HG03460 (cell line): Measurements from ENCODE around the gene KRT76.
"Not testable (repeated sequence)": the region's sequence is repeated elsewhere in the genome, so short reads cannot be mapped to it uniquely, and the experiment has no call there.

ENCODE experiments used
- ATAC-seq: cut with Tn5 transposase; IDR thresholded peaks from one replicate; pipeline ENCODE4 v1.9.1; 2021; ENCODE audit not compliant: unreplicated experiment

The KRT76 gene

GRCh38 chr12:52761802-52762201 is 15.3 kb downstream of the KRT76 start:
- ATAC-seq, result no peak

- not testable (repeated sequence) for ATAC-seq
Observed at GRCh38 chr12:52761218-52761617, 15.9 kb downstream of the KRT76 start.

DNA sequence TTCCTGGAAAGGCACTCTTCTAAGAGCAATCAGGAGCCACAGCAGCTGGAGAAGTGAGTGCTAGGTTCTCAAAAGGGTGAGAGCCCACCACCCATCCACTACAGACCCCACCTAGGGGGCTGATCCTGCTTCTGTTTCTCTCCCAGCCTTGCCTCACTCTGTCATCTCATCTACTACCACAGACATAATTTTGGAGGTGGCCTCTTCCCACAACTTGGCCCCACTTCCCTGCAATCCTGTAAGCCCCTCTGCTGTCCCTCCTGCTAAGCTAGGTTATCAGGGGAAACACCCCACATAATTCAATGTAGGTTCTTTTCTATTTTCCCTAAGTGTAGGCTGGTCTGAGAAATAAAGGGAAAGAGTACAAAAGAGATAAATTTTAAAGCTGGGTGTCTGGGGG is 16.5 kb downstream of the KRT76 start:
- no peak for ATAC-seq

DNA sequence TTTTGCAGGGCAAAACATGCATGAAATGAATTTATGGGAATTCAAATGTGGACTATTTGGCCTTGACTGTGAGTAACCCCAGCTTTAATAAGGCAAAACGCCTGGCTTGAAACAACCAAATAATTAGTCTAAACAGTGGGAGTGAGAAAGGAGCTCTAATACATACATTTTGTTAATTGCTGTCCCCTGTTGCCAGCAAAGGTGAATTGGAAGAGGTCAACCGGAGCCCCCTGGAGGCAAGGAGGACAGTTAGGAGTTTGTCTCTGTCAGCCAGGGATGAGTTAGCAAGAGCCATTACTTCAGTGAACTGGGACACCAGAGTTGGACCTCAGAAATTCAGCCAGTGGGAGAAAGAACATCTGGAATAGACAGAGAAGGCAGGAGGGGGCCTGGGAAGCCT is 17.4 kb downstream of the KRT76 start:
- ATAC-seq, result no peak

GRCh38 chr12:52759218-52759617 is 17.9 kb downstream of the KRT76 start:
- ATAC-seq, result no peak

DNA sequence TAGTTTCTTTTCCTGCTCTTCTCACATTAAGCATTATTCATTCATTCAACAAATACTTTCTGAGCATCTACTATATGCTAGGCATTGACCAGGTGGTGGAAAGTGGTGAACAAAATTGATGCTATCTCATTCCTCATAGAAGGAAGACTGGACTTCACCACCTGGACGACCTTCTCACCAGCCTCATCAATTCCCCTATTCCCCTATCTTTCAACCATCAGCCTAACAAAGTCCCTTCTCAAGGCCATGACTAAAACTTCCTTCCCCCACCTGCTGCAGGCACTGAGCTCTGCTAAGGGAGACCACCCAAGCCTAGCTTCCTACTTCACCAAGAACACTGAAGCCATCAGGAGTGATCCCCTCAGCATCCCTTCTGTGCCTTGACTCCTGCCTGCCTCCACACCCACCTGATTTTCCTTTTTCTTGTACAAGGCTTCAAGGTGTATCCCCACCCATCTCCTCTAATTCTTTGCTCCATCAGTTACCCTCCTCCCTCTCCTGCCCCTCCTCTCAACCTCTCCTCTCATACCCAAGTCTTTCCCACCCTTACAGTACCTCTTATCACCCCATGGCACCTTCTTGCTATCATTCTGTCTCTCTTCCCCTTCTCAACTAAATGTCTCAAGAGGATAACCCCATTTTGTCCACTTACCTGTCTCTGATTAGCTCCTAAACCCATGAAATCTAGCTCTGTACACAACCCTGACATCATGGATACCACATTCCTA is 19.5 kb downstream of the KRT76 start:
- no peak for ATAC-seq

- no peak for ATAC-seq
Observed at GRCh38 chr12:52756281-52756960, 20.7 kb downstream of the KRT76 start.

GRCh38 chr12:52755533-52755932 is 21.6 kb downstream of the KRT76 start:
- no peak for ATAC-seq

DNA sequence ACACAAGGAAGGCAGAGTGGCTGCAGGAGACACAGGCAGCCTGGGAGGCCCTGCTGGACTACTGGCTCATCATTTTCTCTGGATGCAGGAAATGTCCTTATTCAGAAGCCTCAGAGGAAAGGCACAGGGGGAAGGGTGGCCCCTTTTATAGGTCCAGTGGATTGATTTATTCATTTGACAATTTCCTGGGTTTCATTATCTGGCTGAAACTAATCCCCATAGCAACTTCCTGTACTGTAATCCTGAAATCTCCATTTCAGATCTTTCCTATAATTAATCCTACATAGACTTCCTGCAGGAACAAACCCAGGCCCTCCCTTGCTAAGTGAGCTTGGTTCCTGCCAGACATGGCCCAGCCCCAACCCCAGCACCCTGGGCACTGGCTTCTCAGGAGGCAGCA is 23.0 kb downstream of the KRT76 start:
- no peak for ATAC-seq

- ATAC-seq, result no peak
Observed at GRCh38 chr12:52753283-52753682, 23.9 kb downstream of the KRT76 start.

- no peak for ATAC-seq
Observed at GRCh38 chr12:52752516-52752915, 24.6 kb downstream of the KRT76 start.

GRCh38 chr12:52751795-52752194 is 25.4 kb downstream of the KRT76 start:
- ATAC-seq, result no peak

- not testable (repeated sequence) for ATAC-seq
Observed at GRCh38 chr12:52750532-52750931, 26.6 kb downstream of the KRT76 start.

GRCh38 chr12:52749827-52750226 is 27.3 kb downstream of the KRT76 start:
- no peak for ATAC-seq

- ATAC-seq, result no peak
Observed at GRCh38 chr12:52748578-52748977, 28.6 kb downstream of the KRT76 start.

- no peak for ATAC-seq
Observed at GRCh38 chr12:52745554-52745953, 31.6 kb downstream of the KRT76 start.

- ATAC-seq, result no peak
Observed at GRCh38 chr12:52744493-52745156, 32.5 kb downstream of the KRT76 start.

DNA sequence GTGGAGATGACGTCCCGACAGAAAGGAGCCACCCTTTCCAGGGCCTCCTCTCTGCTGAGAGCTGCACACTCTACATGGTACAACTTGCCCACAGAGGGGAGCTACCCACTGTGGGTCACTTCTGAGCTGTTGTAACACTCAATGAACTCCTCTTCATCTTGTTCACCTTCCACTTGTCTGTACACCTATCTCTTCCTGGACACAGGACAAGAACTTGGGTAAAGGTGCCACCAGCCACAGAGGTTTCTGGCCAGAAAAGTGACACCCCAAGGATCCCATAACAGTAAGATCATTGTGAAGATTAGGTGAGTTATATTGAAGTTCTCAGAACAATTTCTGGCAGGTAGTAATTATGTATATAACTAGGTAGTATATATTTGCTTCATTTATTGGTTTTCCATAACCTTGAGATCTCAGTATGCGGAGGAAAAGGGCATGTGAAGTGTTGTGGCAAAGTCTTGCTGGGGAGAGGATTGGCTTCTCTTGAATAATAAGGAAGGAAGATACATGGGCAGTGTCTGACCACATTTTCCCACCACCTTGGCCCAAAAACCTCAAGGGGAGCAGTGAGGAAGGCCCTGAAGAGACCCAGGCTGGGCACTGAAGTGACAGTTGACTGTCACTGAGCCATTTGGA is 34.2 kb downstream of the KRT76 start:
- ATAC-seq, result no peak

GRCh38 chr12:52742196-52742580 is 35.0 kb downstream of the KRT76 start:
- no peak for ATAC-seq

DNA sequence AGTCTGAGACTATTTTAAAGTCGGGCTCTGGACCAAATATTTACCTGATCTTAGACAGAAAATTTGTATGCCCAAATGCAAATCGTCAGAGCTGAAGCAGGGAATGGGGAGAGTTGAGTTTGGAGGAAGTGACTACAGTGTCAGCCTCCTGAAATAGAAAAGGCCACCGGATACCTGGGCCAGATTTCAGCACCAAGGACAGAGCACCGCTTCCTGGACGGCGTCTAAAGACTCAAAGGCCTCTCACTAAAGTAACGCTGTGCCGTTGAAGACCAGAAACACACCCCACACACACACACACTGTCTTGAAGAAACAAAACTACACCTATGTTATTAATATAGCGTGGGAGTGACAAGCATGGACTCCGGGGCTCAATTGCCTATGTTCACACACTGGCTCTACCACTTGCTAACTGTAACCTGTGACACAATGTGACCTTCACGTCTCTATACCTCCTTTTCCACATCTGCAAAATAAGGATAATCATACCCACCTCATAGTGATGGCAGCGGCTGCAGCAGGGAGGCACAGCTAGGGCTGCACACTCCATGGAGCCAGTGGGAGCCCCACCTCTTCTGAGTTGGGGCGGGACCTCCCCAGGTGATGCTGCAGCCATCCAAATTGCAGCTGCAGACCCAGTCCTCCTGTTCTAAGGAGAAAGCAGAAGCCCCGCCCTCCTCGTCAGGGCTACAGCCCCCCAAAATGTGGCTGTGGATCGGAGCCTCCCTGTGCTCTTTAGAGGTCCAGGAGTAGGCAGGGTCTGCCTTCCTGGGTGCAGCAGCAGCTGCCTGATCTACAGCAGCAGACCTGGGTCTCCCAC is 35.6 kb downstream of the KRT76 start:
- ATAC-seq, result no peak

- ATAC-seq, result no peak
Observed at GRCh38 chr12:52740584-52740983, 36.6 kb downstream of the KRT76 start.
